Urothelium cell line (cell line): ENCODE results near the gene MBP.
A peak's percentile ranks its signal among the peaks of the same experiment; 100 is the strongest.
"Not testable (repeated sequence)": the region's sequence is repeated elsewhere in the genome, so short reads cannot be mapped to it uniquely, and the experiment has no call there.

Experiments
- DNase-seq: peaks from one replicate; pipeline ENCODE4 v3.0.0; 2011; ENCODE audit warnings: low spot score, mixed read lengths
- FAIRE-seq: peaks from 2 replicates; lab custom pipeline; 2011; peaks lifted over from hg19 to GRCh38; lab: Jason Lieb, UNC

Gene MBP

GRCh38 chr18:76994086-76994654 is 138.4 kb downstream of the MBP start:
- FAIRE-seq (no peak), DNase-seq (no peak)

GRCh38 chr18:76993573-76993972 is 139.0 kb downstream of the MBP start:
- DNase-seq (no peak), FAIRE-seq (no peak)

- FAIRE-seq = no peak
- no peak for DNase-seq
These were observed 139.5 kb downstream of the MBP start for GRCh38 chr18:76993085-76993382.

GRCh38 chr18:76992226-76993084 is 140.1 kb downstream of the MBP start:
- no peak for FAIRE-seq

GRCh38 chr18:76991021-76991688 is 141.4 kb downstream of the MBP start:
- no peak for DNase-seq
- no peak for FAIRE-seq

More at GRCh38 chr18:76992226-76993084, 140.1 kb downstream of the MBP start:
- no peak for DNase-seq

GRCh38 chr18:76990343-76991020 is 142.1 kb downstream of the MBP start:
- not testable (repeated sequence) for FAIRE-seq, DNase-seq

- DNase-seq = no peak
These were observed 142.9 kb downstream of the MBP start for GRCh38 chr18:76989647-76990190.

GRCh38 chr18:76988827-76989646 is 143.5 kb downstream of the MBP start:
- no peak for FAIRE-seq
- DNase-seq = no peak

More at GRCh38 chr18:76989647-76990190, 142.9 kb downstream of the MBP start:
- FAIRE-seq = no peak

GRCh38 chr18:76988031-76988826 is 144.4 kb downstream of the MBP start:
- no peak for FAIRE-seq
- DNase-seq = no peak

GRCh38 chr18:76986406-76986805 is 146.2 kb downstream of the MBP start:
- DNase-seq = no peak
- FAIRE-seq = no peak

- FAIRE-seq (no peak), DNase-seq (no peak)
These were observed 146.7 kb downstream of the MBP start for GRCh38 chr18:76985951-76986236.

GRCh38 chr18:76985156-76985950 is 147.2 kb downstream of the MBP start:
- FAIRE-seq = no peak
- DNase-seq = no peak

- no peak for FAIRE-seq
- no peak for DNase-seq
These were observed 148.1 kb downstream of the MBP start for GRCh38 chr18:76984193-76985155.

- DNase-seq (no peak), FAIRE-seq (no peak)
These were observed 149.0 kb downstream of the MBP start for GRCh38 chr18:76983613-76984051.

GRCh38 chr18:76982841-76983583 is 149.6 kb downstream of the MBP start:
- DNase-seq (peak; percentile 89), FAIRE-seq (peak; percentile 68)

- DNase-seq (no peak), FAIRE-seq (no peak)
These were observed 150.5 kb downstream of the MBP start for GRCh38 chr18:76982038-76982437.

- DNase-seq (no peak), FAIRE-seq (no peak)
These were observed 151.1 kb downstream of the MBP start for GRCh38 chr18:76981396-76981968.
